Embryonic facial prominence (tissue), 1 donor: ENCODE data around the gene MSH3.
"Not testable (repeated sequence)": the region's sequence is repeated elsewhere in the genome, so short reads cannot be mapped to it uniquely, and the experiment has no call there.

Source experiments
- DNase-seq: peaks from one replicate; pipeline ENCODE4 v3.0.0-alpha.2; 2016; ENCODE audit errors: extremely low spot score

Gene MSH3

DNA sequence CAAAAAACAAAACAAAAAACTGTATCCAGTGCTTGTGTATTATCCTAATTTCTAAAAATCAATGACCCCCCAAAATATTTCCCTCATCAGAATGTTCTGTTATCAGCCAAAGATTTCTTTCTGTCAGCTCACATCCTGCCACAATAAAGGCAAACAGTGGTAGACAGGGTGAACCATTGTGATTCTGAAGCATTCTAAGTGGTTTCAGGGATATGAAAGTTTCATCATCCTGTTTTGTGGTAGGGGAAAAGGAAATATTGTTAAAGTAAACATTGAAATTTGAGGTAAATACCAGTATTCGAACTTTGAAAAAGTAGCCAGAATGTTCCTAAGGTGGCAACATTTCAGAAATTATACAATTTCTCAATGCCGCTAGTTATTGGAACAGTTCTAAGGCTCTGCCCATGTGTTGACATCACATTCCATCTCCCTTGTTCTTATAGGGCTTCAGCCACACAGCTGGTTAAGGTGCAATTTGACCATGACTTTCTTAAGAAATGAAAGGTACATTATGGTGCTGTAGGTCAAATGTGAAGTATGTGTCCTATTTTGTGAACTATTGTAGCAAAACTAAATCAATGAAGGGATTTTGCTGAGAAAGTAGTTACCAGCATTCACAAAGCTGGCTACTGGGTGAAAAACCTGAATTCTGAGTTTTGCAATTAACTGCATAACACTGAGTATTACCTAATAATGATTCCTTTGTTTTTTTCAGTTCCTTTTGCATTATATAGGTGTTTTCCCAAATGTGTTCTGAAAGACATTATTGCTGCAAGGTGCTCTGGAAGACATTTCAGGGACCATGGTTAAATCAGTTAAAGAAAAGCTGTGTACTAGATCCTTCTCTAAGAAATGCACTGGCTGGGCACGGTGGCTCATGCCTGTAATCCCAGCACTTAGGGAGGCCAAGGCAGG, 198.1 kb downstream of the MSH3 start:
- no peak for DNase-seq

DNA sequence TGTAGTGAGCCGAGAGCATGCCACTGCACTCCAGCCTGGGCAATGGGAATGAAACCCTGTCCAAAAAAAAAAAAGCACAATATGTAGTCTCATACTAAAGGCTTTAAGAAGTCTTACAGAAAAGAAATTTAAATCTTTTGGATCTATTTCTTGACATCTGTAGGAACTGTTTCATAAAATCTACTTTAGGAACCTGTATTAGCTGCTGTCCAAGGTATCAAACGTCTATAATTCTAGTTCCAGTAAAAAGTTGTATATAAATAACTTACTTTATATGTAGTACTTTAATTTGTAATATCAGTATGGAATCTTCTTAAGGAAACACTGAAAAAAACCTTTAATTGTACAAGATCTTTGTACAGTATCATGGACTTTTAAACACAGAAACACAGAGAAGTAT, 199.0 kb downstream of the MSH3 start:
- no peak for DNase-seq

DNA sequence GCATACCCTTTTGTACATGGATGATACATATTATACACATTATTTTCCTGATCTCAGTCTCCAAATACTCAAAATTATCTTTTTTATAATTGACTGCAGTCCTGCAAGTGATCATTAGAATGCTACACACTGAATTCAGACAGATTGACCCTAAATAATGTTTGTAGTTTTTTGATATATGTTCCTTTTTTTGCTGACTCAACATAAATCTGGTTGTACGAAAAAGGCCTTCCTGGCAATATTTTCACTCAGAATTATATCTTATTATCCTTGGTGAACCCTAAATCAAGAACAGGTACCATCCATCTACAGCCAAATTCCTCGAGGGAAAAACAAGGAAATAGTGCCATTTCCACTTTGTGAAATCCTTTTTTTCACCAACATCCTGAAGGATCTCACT, 200.1 kb downstream of the MSH3 start:
- no peak for DNase-seq

DNA sequence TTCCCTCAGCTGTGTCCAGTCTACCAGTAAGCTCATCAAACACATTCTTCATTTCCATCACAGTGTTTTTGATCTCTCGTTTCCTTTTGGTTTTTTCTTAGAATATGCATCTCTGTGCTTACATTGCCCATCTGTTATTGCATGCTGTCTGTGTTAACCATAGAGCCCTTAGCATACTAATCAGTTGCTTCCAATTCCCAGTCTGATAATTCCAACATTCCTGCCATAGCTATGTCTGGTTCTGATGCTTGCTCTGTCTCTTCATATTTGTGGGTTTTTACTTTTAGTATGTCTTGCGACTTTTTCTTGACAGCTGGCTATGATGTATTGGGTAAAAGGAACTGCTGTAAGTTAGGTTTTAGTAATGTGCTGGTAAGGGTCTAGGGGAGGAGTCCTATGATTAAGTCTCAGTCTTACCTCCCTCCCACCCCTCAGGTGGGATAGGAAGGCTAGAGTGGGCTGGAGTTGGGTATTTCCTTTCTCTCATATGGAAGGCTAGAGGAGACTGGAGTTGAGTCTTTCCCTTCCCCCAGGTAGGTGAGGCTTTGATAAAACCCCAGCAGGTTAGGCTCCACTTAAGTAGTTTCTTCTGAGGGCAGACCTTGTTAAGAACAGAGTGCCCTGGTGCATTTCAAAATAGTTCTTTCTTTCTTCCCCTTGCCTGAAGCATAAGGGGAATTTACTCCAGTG, 206.6 kb downstream of the MSH3 start:
- DNase-seq, result no peak

DNA sequence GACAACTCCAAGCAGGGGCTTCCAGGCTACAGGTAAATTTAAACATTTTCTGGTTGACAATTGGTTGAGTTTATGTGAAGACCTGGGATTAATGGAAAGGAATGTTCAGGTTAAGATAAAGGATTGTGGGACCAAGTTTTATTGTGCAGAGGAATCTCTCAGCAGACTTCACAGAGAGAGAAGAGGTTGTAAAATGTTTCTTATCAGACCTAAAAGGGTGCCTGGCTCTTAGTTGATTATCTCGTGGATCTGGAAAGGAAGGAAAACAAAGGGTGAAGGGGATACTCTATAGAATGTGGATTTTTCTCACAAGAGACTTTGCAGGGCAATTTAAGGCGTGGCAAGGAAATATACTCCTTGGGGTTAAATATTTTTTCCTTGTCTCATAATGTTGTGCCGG, 209.3 kb downstream of the MSH3 start:
- DNase-seq, result no peak

DNA sequence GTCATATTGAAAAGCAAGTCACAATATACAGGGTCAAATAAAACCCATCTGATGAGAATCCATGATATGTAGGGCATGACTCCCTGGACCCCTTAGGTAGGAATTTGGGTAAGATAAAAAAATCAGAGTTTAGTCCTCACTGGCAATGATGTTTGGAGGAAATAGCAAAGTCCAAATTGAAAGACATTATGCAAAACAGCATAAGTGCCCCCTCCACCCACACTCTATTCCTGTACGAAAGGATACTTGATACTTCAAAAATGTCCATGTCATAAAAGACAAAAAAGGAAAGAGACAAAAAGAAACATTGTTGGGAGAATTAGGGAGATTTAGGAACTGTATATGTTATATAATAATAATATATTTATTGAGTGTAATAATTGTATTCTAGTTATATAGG, 209.7 kb downstream of the MSH3 start:
- no peak for DNase-seq

DNA sequence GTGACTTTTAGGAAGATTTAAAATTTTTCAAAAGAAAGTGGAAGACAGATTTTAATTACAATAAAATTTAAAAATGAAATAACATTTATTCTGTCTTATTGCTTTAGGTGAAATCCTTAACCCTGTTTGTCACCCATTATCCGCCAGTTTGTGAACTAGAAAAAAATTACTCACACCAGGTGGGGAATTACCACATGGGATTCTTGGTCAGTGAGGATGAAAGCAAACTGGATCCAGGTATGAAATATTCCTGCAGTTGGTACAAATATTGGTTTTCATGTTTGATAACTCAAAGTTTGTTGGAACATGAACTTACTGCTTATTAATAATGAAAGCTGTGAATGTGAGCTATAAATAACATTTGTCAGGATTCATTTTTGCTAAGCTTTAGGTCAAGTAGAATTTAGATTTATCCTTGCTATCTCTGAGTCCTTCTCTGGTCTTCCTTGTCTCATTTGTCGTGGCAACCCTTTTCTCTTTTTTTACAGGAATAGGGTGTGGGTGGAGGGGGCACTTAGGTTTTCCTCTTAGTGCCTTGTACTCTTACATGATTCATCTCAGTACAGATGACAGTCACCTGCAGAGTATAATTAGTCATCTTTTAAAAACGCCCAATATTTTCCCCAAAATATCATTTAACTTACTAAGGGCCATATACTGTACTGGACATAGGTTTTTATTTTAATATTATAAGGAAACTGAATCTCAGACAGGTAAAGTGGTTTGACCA, 210.4 kb downstream of the MSH3 start:
- no peak for DNase-seq

DNA sequence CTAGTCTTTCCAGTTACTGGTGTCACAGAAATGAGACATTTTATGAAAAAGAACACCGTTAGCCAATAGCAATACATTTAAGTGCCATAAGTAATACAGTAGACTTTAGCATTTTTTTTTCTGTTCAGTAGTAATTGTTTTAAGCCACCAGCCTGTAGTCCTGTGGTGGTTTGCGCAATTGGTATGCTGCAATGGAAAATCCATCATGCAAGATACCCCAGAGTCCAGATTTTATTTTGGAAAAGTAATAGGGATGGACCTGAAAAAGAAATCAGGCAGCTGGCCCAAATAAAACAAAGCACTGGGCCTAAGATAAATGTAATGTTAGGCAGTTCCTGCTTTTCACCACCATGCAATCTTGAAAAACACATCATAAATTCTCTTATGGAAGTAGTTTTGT, 211.1 kb downstream of the MSH3 start:
- no peak for DNase-seq

DNA sequence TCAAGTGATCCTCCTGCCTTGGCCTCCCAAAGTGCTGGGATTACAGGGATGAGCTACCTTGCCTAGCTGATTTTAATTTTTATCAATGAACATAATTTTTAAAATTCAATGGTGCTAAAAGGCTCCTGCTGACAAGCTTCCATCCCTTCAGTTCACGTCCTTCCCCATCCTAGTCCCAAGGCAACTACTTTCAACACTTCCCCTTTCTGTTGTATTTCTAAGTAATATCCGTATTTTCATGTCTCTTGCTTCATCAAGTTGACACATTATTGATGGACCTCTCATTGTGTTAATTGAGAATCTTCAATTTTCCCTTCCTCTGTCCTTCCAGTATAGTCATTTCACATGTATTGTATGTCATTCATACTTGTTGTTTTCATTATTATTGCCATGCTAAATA, 211.9 kb downstream of the MSH3 start:
- DNase-seq, result no peak

DNA sequence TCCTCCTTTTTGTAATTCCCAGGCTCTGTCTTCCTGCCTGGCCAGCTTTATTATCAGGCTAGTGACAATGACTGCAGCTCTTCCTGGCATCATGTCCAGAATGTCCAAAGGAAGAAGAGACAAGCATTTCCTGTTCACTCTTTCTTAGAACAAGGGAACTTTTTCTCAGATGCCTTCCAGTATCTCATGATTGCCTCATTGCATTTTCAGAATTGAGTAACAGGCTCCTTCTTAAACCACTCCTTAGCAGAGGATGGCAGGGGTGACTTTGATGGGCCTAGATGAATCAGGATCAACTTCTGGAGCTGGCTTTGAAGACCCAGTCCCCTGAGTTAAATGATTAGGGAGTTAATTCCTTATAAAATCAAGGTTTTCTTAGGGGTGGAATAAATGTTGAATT, 212.8 kb downstream of the MSH3 start:
- no peak for DNase-seq

DNA sequence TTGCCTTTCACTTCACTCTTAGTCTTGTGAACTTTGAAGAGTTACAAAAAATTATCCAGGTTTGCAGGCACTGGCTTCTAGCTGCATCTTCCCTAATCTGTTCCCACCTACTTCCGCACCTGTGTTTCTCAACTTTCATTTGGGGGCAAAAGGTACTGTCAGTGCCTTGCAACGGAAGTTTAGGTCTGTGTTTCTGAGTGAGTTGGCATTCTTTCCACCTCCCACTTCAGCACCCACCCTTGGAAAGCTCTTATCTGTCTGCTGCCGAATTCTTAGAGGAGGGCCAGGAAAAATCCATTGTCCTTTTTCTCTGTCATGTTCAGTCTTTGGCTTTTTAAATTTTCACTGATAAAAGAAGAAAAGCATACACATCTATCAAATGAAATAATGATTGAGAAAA, 216.0 kb downstream of the MSH3 start:
- no peak for DNase-seq

DNA sequence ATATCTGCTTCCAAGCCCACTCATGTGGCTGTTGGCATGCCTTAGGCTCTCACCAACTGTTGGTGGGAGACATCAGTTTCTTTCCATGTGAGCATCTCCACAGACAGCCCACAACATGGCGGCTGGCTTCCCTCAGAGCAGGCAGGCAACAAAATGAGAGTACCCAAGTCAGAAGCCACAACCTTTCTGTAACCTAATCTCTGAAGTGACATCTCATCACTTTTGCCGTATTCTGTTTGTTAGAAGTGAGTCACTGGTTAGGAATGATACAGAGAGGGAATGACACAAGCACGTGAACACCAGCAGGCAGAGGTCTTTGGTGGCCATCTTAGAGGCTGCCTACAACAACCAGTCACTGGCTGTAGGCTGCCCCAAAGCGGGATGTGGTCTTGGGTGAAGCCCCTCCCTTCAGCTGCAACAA, 217.1 kb downstream of the MSH3 start:
- DNase-seq, result no peak

DNA sequence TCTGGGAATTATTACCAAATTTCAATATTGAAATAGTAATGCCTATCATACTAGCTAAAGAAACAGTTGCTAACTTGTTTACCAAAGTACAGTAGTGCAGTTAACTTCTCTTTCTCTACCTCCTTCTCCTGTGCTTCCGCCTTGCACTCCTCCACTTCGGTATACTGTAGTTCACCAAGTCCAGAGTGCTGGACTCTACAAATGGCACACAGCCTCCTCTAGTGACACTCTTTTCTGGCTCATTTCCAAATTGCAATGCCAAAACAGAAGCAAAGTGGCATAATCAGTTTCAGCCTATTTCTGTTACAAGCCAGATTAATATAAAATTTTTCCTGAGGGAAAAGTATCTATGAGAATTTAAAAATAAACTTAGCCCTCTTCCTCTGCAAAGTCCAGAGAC, 219.7 kb downstream of the MSH3 start:
- DNase-seq, result no peak

DNA sequence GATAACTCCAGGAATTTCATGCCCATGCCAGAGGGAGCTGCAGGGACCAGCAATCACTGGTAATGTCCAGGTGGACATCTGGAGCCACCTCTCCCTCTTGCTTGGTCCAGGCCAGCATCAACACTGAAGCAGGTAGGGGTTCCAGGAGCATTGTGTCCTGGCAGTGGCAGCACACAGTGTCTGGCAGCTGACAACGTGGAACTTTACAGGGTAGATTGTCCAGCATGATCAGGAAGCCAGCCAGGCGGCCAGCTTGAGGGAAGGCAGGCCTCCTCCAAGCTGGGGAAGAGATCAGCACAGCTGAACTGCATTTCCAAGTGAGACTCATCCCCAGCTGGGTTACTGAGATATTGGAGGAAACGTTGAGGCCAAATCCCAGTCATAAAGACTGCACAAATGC, 223.1 kb downstream of the MSH3 start:
- DNase-seq, result no peak

DNA sequence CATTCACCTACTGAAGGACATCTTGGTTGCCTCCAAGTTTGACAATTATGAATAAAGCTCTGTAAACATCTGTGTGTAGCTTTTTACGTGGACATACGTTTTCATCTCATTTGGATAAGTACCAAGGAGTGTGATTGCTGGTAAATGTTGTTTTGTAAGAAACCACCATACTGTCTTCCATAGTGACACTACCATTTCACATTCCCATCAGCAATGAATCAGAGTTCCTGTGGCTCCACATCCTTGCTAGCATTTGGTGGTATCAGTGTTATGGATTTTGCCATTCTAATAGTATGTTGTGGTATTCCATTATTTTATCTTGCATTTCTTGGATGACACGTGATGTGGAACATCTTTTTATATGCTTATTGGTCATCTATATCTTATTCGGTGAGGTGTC, 227.3 kb downstream of the MSH3 start:
- DNase-seq, result no peak

DNA sequence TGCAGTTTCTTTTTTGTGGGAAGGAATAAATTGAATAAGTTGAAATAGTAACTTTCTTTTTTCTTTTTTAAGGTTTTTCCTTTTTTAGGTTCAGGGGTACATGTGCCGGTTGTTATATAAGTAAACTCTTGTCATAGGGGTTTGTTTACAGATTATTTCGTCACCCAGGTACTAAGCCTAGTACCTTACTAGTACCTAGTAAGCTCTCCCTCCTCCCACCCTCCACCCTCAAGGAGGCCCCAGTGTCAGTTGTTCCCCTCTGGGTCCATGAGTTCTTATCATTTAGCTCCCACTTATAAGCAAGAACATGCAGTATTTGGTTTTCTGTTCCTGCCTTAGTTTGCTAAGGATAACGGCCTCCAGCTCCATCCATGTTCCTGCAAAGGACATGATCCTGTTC, 228.9 kb downstream of the MSH3 start:
- not testable (repeated sequence) for DNase-seq

DNA sequence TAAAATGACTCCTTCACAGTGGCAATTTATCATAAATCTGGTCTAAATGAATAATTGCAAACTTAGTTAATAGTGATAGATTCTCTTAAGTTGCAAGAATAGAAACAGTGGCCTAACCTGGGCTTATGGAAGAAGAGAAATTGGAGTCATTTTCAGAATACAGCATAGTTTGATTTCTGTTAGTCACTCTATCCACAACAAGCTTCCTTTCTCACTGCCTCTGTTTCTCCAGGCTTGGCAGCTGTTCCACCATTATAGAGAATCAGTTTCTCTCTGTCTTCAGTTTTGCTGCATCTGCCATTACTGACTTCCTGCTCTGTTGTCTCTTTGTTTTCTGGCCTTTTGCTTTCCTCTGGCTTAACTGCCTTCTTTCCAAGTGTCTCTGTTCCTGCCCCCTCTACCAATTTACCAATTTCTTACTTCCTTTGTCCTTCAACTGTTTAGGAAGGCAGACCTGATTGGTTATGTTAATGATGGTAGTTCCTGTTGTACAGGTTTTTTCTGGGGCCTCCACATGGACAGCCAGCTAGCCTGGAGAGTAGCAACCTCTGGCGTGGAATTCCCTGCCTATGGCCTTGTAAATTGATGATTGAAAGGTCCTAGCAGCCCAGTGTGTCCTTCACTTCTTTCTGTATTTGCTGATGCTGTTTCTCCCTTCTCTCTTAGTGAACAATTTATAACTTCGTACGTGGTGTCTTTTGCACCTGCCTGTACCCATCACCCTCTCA, 229.8 kb downstream of the MSH3 start:
- no peak for DNase-seq

DNA sequence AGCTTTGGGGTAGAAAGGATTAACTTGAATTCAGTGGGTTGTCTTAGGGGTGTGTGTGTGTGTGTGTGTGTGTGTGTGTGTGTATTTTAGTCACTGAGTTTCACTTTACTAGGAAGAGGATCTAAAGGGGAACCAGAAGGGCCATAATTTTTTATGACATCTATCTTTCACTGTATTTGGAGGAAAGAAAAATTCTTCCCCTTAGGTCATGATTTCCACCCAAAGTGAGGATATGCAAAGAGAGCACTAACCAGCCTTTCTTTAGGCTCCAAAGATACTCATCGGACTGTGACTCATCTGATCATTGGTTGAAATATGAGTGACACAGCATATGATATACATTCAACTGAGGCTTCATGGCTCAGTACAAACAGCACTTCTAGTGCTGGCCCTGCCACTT, 230.5 kb downstream of the MSH3 start:
- DNase-seq, result no peak

DNA sequence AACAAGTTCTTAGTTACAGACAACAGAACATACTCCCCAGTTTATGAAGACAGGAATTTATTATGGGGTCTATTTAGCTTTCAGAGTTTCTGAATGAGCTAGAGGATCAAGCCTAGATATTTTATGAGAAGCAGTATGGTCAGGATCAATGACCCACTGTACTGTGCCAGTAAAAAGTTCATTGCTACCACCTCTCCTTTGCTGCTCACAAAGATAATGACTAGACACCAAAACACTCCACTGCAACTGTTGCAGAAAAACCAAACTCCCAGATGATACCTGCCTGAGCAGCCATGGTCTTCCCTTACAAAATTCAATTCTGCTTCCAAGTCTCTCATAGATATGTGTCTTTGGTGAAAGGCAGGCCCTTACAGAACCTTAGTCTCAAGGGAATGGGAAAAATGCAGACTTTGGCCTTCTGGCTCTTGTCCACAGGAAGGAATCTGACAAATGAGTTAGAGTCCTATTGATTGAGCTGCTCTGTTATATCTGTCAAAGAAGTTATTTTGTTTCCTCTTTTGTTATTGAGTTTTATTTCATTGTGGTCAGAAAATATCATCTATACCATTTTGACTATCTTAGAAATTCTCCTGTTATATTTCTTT, 231.0 kb downstream of the MSH3 start:
- DNase-seq, result no peak

DNA sequence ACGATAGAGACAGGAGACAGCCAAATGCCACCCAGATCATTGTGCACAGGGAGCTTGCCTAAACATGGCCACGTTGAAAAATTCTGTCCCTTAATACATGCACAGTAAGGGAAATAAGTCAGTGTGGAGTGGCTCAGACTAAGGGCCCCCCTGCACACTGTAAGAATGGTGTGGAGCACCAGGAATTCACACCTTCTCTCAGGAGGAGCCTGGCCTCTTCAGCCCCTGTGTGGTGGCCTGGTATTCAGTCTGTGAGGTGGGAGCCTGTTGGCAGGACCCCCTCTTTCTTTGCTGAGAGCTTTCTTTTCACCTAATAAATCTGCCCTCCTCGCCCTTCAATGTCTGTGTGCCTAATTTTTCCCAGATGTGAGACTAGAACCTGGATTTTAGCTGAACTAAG, 239.6 kb downstream of the MSH3 start:
- DNase-seq, result no peak

DNA sequence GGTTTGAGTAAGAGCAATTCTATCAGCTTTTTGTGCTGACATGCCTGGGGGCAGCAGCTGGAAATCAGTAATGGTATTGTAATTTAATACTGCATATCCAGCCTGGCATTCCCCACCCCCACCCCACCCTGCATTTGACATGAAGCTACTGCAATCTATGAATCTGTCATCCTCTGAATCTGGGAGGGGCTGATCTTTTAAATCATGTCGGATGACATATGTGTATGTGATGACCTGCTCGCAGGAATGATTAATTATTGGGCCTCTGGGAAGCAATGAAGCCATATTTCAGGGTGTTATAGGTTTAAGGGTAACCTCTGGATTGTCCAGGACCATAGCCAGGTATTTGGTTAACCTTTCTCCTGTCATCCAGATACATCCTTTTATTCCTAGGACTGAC, 241.1 kb downstream of the MSH3 start:
- no peak for DNase-seq

DNA sequence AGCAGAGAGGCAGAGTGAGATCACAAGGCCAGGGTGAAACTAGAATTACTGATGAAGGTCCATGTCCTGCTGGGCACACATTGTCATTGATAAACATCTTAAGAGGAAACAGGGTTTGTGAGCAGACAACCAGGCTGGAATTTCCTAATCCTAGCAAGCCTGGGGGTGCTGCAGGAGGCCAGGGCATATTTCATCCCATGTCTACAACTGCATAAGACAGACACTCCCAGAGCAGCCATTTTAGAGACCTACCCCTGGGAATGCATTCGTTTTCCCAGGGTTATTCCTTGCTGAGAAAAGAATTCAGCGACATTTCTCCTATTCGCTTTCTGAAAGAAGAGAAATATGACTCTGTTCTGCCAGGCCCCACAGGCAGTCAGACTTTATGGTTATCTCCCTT, 248.2 kb downstream of the MSH3 start:
- DNase-seq, result not testable (repeated sequence)
